Measurements from ENCODE around the gene TAOK3. TPM values are rescaled to one million over a fixed set of nuclear protein-coding genes. Genes with fewer than 3 reads are reported as not detected.
A peak's percentile ranks its signal among the peaks of the same experiment; 100 is the strongest.

TAOK3 gene
- total and polyA plus RNA-seq, 9 of the 15 experiments (the other 6 are each of a cell fraction or from before 2014, with no cell fraction given): 24.3 to 83.5 (median 47.1) TPM

DNA sequence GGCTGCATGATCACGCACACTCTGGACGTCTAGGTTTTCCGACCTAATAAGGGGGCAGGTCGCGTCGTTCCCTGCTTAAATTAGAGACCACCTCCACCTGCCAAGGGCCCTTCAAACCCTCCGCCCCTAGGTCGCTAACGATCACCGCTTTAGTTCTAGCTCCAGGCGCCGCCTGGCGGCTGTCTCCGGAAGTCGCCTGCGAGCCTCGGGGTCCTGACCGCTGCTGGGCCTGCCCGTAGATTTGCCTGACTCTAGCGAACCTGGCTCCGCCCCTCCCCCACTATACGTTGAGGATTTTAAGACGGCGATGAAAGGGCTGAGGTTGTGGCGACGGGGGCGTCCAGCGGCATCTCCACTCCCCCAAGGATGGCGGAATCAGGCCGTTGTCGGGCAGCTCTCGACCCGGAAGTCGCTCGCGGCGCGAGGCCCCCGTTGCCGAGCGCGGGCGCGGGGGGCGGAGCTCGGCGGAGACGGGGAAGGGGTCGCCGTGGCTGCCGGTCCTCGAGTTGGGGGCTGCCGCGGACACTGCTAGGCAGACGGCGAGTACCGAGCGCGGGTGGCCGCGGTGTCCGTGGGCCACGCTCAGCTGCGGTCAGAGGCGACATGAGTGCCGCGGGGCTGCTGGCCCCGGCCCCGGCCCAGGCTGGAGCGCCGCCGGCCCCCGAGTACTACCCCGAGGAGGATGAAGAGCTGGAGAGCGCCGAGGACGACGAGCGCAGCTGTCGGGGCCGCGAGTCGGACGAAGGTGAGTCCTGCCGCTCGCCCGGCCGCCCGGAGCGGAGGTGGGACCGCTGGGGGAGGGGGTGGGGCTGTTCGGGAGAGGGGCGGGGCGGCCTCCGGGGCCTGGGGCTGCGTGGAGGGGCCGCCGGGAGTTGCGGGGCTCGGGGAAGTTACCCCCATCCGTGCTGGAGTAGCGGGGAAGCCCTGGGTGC is 3.6 kb upstream of the TAOK3 start, which contains the start of gene SUDS3 (continued):
- TF ChIP-seq, protein P1, sequence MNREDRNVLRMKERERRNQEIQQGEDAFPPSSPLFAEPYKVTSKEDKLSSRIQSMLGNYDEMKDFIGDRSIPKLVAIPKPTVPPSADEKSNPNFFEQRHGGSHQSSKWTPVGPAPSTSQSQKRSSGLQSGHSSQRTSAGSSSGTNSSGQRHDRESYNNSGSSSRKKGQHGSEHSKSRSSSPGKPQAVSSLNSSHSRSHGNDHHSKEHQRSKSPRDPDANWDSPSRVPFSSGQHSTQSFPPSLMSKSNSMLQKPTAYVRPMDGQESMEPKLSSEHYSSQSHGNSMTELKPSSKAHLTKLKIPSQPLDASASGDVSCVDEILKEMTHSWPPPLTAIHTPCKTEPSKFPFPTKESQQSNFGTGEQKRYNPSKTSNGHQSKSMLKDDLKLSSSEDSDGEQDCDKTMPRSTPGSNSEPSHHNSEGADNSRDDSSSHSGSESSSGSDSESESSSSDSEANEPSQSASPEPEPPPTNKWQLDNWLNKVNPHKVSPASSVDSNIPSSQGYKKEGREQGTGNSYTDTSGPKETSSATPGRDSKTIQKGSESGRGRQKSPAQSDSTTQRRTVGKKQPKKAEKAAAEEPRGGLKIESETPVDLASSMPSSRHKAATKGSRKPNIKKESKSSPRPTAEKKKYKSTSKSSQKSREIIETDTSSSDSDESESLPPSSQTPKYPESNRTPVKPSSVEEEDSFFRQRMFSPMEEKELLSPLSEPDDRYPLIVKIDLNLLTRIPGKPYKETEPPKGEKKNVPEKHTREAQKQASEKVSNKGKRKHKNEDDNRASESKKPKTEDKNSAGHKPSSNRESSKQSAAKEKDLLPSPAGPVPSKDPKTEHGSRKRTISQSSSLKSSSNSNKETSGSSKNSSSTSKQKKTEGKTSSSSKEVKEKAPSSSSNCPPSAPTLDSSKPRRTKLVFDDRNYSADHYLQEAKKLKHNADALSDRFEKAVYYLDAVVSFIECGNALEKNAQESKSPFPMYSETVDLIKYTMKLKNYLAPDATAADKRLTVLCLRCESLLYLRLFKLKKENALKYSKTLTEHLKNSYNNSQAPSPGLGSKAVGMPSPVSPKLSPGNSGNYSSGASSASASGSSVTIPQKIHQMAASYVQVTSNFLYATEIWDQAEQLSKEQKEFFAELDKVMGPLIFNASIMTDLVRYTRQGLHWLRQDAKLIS (CRISPR knock-in tag; IDR thresholded peaks at IDR 0.05): 0 out of 2 replicates have a peak, but pooled peaks have one; percentile 59
- peak; percentile 100 for TF ChIP-seq ELF2 (CRISPR knock-in tag; IDR thresholded peaks at IDR 0.05)
- TF ChIP-seq, protein P2, sequence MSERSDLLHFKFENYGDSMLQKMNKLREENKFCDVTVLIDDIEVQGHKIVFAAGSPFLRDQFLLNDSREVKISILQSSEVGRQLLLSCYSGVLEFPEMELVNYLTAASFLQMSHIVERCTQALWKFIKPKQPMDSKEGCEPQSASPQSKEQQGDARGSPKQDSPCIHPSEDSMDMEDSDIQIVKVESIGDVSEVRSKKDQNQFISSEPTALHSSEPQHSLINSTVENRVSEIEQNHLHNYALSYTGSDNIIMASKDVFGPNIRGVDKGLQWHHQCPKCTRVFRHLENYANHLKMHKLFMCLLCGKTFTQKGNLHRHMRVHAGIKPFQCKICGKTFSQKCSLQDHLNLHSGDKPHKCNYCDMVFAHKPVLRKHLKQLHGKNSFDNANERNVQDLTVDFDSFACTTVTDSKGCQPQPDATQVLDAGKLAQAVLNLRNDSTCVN (CRISPR knock-in tag; IDR thresholded peaks at IDR 0.05): no peak
- TF ChIP-seq, protein P3, sequence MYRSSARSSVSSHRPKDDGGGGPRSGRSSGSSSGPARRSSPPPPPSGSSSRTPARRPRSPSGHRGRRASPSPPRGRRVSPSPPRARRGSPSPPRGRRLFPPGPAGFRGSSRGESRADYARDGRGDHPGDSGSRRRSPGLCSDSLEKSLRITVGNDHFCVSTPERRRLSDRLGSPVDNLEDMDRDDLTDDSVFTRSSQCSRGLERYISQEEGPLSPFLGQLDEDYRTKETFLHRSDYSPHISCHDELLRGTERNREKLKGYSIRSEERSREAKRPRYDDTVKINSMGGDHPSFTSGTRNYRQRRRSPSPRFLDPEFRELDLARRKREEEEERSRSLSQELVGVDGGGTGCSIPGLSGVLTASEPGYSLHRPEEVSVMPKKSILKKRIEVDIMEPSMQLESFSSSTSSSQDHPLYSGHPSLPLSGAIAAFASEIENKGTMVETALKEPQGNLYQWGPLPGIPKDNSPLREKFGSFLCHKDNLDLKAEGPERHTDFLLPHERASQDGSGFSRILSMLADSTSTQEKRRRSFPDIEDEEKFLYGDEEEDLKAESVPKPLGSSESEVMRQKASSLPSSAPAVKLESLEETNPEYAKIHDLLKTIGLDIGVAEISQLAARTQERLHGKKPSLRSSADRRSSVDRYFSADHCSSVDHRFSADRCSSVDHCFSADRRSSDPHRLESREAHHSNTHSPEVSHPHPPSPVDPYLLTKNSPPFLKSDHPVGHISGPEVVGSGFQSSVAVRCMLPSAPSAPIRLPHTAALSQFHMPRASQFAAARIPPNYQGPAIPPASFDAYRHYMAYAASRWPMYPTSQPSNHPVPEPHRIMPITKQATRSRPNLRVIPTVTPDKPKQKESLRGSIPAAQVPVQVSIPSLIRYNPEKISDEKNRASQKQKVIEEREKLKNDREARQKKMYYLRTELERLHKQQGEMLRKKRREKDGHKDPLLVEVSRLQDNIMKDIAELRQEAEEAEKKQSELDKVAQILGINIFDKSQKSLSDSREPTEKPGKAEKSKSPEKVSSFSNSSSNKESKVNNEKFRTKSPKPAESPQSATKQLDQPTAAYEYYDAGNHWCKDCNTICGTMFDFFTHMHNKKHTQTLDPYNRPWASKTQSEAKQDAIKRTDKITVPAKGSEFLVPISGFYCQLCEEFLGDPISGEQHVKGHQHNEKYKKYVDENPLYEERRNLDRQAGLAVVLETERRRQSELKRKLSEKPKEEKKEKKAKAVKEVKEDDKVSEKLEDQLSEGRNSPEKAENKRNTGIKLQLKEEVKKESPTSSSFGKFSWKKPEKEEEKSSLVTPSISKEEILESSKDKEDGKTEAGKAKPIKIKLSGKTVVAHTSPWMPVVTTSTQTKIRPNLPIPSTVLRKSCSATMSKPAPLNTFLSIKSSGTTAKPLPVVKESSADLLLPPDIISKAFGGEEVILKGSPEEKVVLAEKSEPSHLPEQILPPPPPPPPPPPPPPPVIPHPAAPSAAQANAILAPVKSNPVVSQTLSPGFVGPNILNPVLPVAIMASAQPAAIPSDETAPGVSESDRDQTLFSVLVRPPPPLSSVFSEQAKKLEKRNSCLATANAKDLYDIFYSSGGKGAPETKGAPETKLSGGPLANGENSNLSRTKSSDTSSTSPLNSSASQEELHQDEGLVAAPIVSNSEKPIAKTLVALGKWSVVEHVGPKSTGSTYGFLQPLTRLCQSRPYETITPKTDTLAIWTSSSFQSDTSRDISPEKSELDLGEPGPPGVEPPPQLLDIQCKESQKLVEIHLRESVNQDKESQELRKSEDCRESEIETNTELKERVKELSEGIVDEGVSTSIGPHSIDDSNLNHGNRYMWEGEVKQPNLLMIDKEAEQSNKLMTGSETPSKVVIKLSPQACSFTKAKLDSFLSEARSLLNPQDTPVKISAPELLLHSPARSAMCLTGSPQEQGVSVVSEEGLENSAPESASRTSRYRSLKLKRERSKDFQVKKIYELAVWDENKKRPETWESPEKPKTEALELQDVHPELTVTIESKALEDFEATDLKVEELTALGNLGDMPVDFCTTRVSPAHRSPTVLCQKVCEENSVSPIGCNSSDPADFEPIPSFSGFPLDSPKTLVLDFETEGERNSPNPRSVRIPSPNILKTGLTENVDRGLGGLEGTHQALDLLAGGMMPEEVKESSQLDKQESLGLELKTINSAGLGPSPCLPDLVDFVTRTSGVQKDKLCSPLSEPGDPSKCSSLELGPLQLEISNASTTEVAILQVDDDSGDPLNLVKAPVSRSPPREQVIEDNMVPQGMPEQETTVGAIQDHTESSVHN (IDR thresholded peaks at IDR 0.05; ENCODE audit: borderline replicate concordance in 1 of 2, low read depth in 1 of 2): no peak
- TF ChIP-seq, protein P4, sequence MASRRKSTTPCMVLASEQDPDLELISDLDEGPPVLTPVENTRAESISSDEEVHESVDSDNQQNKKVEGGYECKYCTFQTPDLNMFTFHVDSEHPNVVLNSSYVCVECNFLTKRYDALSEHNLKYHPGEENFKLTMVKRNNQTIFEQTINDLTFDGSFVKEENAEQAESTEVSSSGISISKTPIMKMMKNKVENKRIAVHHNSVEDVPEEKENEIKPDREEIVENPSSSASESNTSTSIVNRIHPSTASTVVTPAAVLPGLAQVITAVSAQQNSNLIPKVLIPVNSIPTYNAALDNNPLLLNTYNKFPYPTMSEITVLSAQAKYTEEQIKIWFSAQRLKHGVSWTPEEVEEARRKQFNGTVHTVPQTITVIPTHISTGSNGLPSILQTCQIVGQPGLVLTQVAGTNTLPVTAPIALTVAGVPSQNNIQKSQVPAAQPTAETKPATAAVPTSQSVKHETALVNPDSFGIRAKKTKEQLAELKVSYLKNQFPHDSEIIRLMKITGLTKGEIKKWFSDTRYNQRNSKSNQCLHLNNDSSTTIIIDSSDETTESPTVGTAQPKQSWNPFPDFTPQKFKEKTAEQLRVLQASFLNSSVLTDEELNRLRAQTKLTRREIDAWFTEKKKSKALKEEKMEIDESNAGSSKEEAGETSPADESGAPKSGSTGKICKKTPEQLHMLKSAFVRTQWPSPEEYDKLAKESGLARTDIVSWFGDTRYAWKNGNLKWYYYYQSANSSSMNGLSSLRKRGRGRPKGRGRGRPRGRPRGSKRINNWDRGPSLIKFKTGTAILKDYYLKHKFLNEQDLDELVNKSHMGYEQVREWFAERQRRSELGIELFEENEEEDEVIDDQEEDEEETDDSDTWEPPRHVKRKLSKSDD (conservative IDR thresholded peaks at IDR 0.05; ENCODE audit: low read length): 0 out of 2 replicates have a peak, but pooled peaks have one; percentile 25
- TF ChIP-seq KHSRP (IDR thresholded peaks at IDR 0.05): no peak
- TF ChIP-seq FOXM1 (IDR thresholded peaks at IDR 0.05; ENCODE audit: low read depth): no peak
- TF ChIP-seq FOXM1 (CRISPR knock-in tag; IDR thresholded peaks at IDR 0.05; ENCODE audit: low read depth): no peak
- TF ChIP-seq E2F3 (CRISPR knock-in tag; IDR thresholded peaks at IDR 0.05): no peak; the same call in 1 of the 2 replicates
- TF ChIP-seq HDAC2 (IDR thresholded peaks at IDR 0.05): no peak

Measured in K562 (cell line).